Endothelial cell of umbilical vein (primary cell): ENCODE measurements around the gene USE1.

Experiments used
- MAX ChIP-seq: IDR thresholded peaks from 2 replicates; pipeline ENCODE4 v1.6.1; 2011; ENCODE audit not compliant: insufficient read depth, insufficient read length
- POLR2A ChIP-seq: IDR thresholded peaks from 2 replicates; pipeline ENCODE4 v1.6.1; 2012; ENCODE audit warnings: low read depth, mild to moderate bottlenecking, control low read depth, low read length
- POLR2AphosphoS5 ChIP-seq: IDR thresholded peaks from 2 replicates; pipeline ENCODE4 v1.6.1; 2012; ENCODE audit warnings: low read depth, mild to moderate bottlenecking, control low read depth, low read length, moderate library complexity; ENCODE audit not compliant: insufficient read depth
- TF ChIP-seq, protein P1 (sequence below), 2 donors: IDR thresholded peaks; 1 replicate in 1 of 2; 2 replicates in 1 of 2; pipeline ENCODE4 v1.5.1; 2011; ENCODE audit warnings: low read length in 2 of 2, mild to moderate bottlenecking in 2 of 2, moderate library complexity in 2 of 2, control low read depth in 1 of 2, inconsistent platforms in 1 of 2, low read depth in 1 of 2; ENCODE audit not compliant: insufficient read depth in 1 of 2; ENCODE audit errors: extremely low read depth in 1 of 2

DNA sequence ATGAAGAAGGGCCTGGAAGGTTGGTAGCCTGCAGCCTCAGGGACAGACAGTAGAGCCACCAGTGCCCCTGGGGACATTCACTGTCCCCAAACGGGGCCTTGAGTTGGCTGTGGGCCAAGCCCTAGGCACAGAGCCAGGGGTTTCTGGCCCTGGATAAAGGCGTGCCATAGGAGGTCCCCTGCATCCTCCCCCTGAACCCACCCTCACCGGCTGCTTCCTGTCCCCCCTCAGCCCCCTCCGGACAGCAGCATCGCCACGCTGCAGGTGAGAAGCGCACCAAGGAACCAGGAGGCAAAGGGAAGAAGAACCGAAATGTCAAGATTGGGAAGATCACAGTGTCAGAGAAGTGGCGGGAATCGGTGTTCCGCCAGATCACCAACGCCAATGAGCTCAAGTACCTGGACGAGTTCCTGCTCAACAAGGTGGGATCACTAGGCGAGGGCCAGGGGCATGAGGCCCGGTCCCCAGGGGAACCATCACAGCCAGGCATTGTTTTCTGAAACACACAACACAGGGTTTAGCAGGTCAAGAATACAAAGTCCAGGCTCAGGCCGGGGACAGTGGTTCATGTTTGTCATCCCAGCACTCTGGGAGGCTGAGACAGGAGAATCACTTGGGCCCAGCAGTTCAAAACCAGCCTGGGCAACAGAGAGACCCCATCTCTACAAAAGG is 14.6 kb upstream of the USE1 start:
- TF ChIP-seq POLR2AphosphoS5 (no peak), POLR2A (no peak), MAX (no peak)
- TF ChIP-seq, protein P1, sequence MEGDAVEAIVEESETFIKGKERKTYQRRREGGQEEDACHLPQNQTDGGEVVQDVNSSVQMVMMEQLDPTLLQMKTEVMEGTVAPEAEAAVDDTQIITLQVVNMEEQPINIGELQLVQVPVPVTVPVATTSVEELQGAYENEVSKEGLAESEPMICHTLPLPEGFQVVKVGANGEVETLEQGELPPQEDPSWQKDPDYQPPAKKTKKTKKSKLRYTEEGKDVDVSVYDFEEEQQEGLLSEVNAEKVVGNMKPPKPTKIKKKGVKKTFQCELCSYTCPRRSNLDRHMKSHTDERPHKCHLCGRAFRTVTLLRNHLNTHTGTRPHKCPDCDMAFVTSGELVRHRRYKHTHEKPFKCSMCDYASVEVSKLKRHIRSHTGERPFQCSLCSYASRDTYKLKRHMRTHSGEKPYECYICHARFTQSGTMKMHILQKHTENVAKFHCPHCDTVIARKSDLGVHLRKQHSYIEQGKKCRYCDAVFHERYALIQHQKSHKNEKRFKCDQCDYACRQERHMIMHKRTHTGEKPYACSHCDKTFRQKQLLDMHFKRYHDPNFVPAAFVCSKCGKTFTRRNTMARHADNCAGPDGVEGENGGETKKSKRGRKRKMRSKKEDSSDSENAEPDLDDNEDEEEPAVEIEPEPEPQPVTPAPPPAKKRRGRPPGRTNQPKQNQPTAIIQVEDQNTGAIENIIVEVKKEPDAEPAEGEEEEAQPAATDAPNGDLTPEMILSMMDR (IDR thresholded peaks at IDR 0.05; ENCODE audit: extremely low read depth in 1 of 2, insufficient read depth in 1 of 2, low read depth in 1 of 2, low read length in 2 of 2), result no peak
